DND-41 (cell line): Measurements from ENCODE around the gene REEP5.
A peak's percentile ranks its signal among the peaks of the same experiment; 100 is the strongest.

Experiments
- ATAC-seq: fragments of 200-7000 bp; cut with Tn5 transposase; 3 replicates; pipeline ENCODE4 v1.9.1; 2021; ENCODE audit warnings: low read depth; ENCODE audit not compliant: insufficient read depth
- DNase-seq: peaks from one replicate; pipeline ENCODE4 v3.0.0-alpha.2; 2020
- H2AFZ ChIP-seq: 2 replicates; pipeline ENCODE4 v1.6.0; 2012; ENCODE audit warnings: low read depth, low read length
- H3K27ac ChIP-seq: 2 replicates; pipeline ENCODE4 v1.5.1; 2012; ENCODE audit warnings: low read length, inconsistent platforms
- H3K27me3 ChIP-seq: fragments of 200-600 bp; sonication (generic); 2 replicates; pipeline ENCODE4 v1.6.0; 2012; ENCODE audit warnings: low read length, mild to moderate bottlenecking, inconsistent platforms; ENCODE audit not compliant: insufficient read depth, poor library complexity
- H3K36me3 ChIP-seq: 2 replicates; pipeline ENCODE4 v1.5.1; 2012; ENCODE audit warnings: low read length, inconsistent platforms; ENCODE audit not compliant: insufficient read depth
- H3K4me1 ChIP-seq: 2 replicates; pipeline ENCODE4 v1.5.1; 2012; ENCODE audit warnings: mild to moderate bottlenecking, low read length; ENCODE audit not compliant: insufficient read depth
- H3K4me2 ChIP-seq: 2 replicates; pipeline ENCODE4 v1.6.0; 2012; ENCODE audit warnings: mild to moderate bottlenecking, moderate library complexity, low read length, inconsistent platforms; ENCODE audit not compliant: insufficient read depth
- H3K4me3 ChIP-seq, 2 experiments: fragments of 200-600 bp in 1 of 2; shearing (Covaris generic) in 1 of 2; 2 replicates each; pipeline ENCODE4 v1.5.1; 2012 to 2016; ENCODE audit warnings: inconsistent platforms in 2 of 2, low read length in 2 of 2, mild to moderate bottlenecking in 2 of 2, low read depth in 1 of 2, moderate library complexity in 1 of 2
- H3K79me2 ChIP-seq: 2 replicates; pipeline ENCODE4 v1.6.0; 2012; ENCODE audit warnings: low read length, inconsistent platforms; ENCODE audit not compliant: insufficient read depth
- H3K9ac ChIP-seq: 2 replicates; pipeline ENCODE4 v1.6.0; 2012; ENCODE audit warnings: low read depth, mild to moderate bottlenecking, inconsistent platforms, low read length, moderate library complexity
- H3K9me3 ChIP-seq: 2 replicates; pipeline ENCODE4 v1.5.1; 2012; ENCODE audit warnings: low read length, moderate library complexity, mild to moderate bottlenecking, inconsistent platforms; ENCODE audit not compliant: insufficient read depth, severe bottlenecking
- H4K20me1 ChIP-seq: 2 replicates; pipeline ENCODE4 v1.6.0; 2012; ENCODE audit warnings: low read length; ENCODE audit not compliant: insufficient read depth
- EZH2 ChIP-seq: IDR thresholded peaks from 3 replicates; pipeline ENCODE4 v1.6.1; 2012; ENCODE audit warnings: borderline replicate concordance, low read depth, mild to moderate bottlenecking, moderate library complexity, low read length, inconsistent platforms; ENCODE audit not compliant: severe bottlenecking
- TF ChIP-seq, protein P1 (sequence below): IDR thresholded peaks from 2 replicates; pipeline ENCODE4 v1.5.1; 2012; ENCODE audit warnings: borderline replicate concordance, low read length, moderate library complexity, mild to moderate bottlenecking; ENCODE audit not compliant: poor library complexity, severe bottlenecking; ENCODE audit errors: extremely low read depth

Gene REEP5

DNA sequence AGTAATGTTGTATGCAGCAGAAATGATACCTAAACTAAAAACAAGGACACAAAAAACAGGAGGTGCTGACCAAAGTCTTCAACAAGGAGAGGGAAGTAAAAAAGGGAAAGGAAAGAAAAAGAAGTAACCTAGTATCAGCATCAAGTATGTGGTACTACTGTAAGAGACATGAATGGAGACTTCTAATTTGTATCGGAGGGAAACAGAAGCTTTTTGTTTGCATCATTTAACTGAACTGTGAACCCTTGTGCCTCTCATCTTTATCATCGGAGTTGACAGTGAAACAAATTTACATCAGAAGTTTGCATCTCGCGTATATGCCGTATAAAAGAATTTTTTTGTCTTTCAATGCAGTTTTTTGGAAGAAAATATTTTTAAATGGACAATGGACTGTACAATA is 54.6 kb downstream of the REEP5 start:
- H2AFZ ChIP-seq = no peak overlapping the region
- no peak overlapping the region for H3K9ac ChIP-seq
- ATAC-seq = no peak
- H3K4me2 ChIP-seq = no peak overlapping the region
- TF ChIP-seq, protein P1, sequence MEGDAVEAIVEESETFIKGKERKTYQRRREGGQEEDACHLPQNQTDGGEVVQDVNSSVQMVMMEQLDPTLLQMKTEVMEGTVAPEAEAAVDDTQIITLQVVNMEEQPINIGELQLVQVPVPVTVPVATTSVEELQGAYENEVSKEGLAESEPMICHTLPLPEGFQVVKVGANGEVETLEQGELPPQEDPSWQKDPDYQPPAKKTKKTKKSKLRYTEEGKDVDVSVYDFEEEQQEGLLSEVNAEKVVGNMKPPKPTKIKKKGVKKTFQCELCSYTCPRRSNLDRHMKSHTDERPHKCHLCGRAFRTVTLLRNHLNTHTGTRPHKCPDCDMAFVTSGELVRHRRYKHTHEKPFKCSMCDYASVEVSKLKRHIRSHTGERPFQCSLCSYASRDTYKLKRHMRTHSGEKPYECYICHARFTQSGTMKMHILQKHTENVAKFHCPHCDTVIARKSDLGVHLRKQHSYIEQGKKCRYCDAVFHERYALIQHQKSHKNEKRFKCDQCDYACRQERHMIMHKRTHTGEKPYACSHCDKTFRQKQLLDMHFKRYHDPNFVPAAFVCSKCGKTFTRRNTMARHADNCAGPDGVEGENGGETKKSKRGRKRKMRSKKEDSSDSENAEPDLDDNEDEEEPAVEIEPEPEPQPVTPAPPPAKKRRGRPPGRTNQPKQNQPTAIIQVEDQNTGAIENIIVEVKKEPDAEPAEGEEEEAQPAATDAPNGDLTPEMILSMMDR = no peak
- peaks cover 50% of the 10 kb centered on the region for H3K79me2 ChIP-seq
- H3K4me3 ChIP-seq = no peak overlapping the region
- H3K4me1 ChIP-seq = peaks cover 17% of the 10 kb centered on the region
- no peak overlapping the region for H3K27ac ChIP-seq
- peaks cover 19% of the 10 kb centered on the region; the same call in 1 of the 2 replicates for H4K20me1 ChIP-seq
- DNase-seq = no peak
- peaks cover 82% of the 10 kb centered on the region for H3K36me3 ChIP-seq
- H3K27me3 ChIP-seq = no peaks in the 10 kb centered on the region
- H3K9me3 ChIP-seq = no peaks in the 10 kb centered on the region

DNA sequence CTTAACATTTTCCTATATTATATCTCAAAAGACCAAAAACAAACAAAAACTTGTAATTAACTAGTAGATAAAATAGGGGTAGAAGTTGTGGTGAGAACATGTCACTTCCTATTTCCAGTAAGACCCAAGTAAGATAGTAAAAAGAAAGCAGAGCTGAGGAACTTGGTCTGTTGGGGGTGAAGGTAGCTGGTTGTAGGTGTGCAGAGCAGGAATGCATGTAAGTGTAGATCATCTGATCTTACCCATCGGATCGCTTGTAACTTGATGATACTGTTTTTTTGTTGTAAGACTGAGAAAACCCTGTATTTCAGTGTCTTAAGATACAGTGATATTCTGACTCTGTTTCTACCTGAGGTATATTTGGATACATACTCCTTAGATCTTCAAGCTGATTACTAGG is 55.3 kb downstream of the REEP5 start:
- no peak overlapping the region for H3K27ac ChIP-seq
- peaks cover 23% of the 10 kb centered on the region for H3K4me1 ChIP-seq
- H3K36me3 ChIP-seq = peaks cover 84% of the 10 kb centered on the region
- peaks cover 56% of the 10 kb centered on the region for H3K79me2 ChIP-seq
- TF ChIP-seq EZH2 = no peak
- TF ChIP-seq, protein P1 = no peak
- H3K27me3 ChIP-seq = no peaks in the 10 kb centered on the region
- H3K4me3 ChIP-seq = no peak overlapping the region
- no peak overlapping the region for H3K9ac ChIP-seq
- peaks cover 25% of the 10 kb centered on the region; the same call in 1 of the 2 replicates for H4K20me1 ChIP-seq
- H2AFZ ChIP-seq = no peak overlapping the region
- ATAC-seq (no peak), DNase-seq (no peak)
- no peak overlapping the region for H3K4me2 ChIP-seq
- H3K9me3 ChIP-seq = no peaks in the 10 kb centered on the region

- Histone ChIP-seq H3K4me1 (peaks cover 31% of the 10 kb centered on the region), H3K4me2 (no peak overlapping the region), H3K27ac (no peak overlapping the region), H3K27me3 (no peaks in the 10 kb centered on the region), H3K36me3 (peaks cover 79% of the 10 kb centered on the region), H2AFZ (no peak overlapping the region), H3K4me3 (no peak overlapping the region), H3K9ac (no peak overlapping the region), H3K79me2 (peaks cover 67% of the 10 kb centered on the region), H3K9me3 (no peaks in the 10 kb centered on the region), H4K20me1 (peaks cover 25% of the 10 kb centered on the region; the same call in 1 of the 2 replicates)
- ATAC-seq (no peak), DNase-seq (no peak)
- no peak for TF ChIP-seq EZH2
- TF ChIP-seq, protein P1 = no peak
These were observed 56.9 kb downstream of the REEP5 start for GRCh38 chr5:112865128-112865527.

GRCh38 chr5:112863549-112863948 is 58.5 kb downstream of the REEP5 start:
- Histone ChIP-seq H3K4me2 (peak overlapping the region; percentile 67), H3K4me1 (peaks cover 33% of the 10 kb centered on the region), H3K9ac (0 out of 2 replicates have a peak overlapping the region, but pooled peaks have one; percentile 87), H2AFZ (no peak overlapping the region), H3K27ac (no peak overlapping the region), H3K36me3 (peaks cover 65% of the 10 kb centered on the region), H3K9me3 (no peaks in the 10 kb centered on the region), H3K79me2 (peaks cover 61% of the 10 kb centered on the region), H3K4me3 (peak overlapping the region in 1 of 2 experiments; percentile 91; a peak in 1 of 4 replicates), H4K20me1 (peaks cover 25% of the 10 kb centered on the region; the same call in 1 of the 2 replicates), H3K27me3 (no peaks in the 10 kb centered on the region)
- no peak for TF ChIP-seq EZH2
- TF ChIP-seq, protein P1 = no peak
- ATAC-seq (no peak), DNase-seq (no peak)
